C4-2B (cell line): Measurements from ENCODE around the gene TWIST1.

ENCODE experiments used
- ZFX ChIP-seq: fragments of 450-650 bp; IDR thresholded peaks from 2 replicates; pipeline ENCODE4 v1.6.1; 2017
- TF ChIP-seq, protein P1 (sequence below): fragments of 450-650 bp; conservative IDR thresholded peaks from 2 replicates; pipeline ENCODE4 v1.5.1; 2017; ENCODE audit warnings: mild to moderate bottlenecking

DNA sequence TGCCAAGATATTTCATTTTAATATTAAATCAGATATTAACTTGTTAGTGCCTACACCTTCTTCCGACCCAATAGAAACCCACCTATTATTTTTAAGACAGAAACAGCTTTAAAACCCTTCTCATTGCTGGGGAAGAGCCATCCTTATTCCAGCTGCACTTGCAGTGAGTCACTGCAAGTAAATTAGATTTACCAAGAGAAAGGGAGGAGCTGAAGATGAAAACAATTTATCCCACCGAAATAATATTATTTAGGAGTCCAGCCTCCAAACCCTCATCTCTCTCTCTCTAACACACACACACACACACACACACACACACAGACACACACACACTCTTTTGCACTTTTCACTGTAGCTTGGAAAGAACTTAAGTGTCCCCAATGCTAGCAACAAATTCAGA, 26.9 kb downstream of the TWIST1 start:
- TF ChIP-seq, protein P1, sequence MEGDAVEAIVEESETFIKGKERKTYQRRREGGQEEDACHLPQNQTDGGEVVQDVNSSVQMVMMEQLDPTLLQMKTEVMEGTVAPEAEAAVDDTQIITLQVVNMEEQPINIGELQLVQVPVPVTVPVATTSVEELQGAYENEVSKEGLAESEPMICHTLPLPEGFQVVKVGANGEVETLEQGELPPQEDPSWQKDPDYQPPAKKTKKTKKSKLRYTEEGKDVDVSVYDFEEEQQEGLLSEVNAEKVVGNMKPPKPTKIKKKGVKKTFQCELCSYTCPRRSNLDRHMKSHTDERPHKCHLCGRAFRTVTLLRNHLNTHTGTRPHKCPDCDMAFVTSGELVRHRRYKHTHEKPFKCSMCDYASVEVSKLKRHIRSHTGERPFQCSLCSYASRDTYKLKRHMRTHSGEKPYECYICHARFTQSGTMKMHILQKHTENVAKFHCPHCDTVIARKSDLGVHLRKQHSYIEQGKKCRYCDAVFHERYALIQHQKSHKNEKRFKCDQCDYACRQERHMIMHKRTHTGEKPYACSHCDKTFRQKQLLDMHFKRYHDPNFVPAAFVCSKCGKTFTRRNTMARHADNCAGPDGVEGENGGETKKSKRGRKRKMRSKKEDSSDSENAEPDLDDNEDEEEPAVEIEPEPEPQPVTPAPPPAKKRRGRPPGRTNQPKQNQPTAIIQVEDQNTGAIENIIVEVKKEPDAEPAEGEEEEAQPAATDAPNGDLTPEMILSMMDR: no peak
- no peak for TF ChIP-seq ZFX
